Neural progenitor cell (in vitro differentiated cells): ENCODE measurements around the gene ITPR3. TPM values are rescaled to one million over a fixed set of nuclear protein-coding genes. Genes with fewer than 3 reads are reported as not detected.
A peak's percentile ranks its signal among the peaks of the same experiment; 100 is the strongest.

Experiments
- DNase-seq: peaks from one replicate; pipeline ENCODE4 v3.0.0-alpha.2; 2016; ENCODE audit warnings: low spot score
- H2AFZ ChIP-seq: fragments of 200-600 bp; sonication (generic); replicated peaks from 2 replicates; pipeline ENCODE4 v1.6.1; 2016; ENCODE audit warnings: antibody characterized with exemption
- H3F3A ChIP-seq: fragments of 200-600 bp; sonication (generic); 2 replicates; pipeline ENCODE4 v1.6.1; 2016; ENCODE audit warnings: antibody characterized with exemption, low read depth
- H3K27ac ChIP-seq: fragments of 200-600 bp; sonication (generic); 2 replicates; pipeline ENCODE4 v1.5.1; 2016; ENCODE audit warnings: mild to moderate bottlenecking
- H3K27me3 ChIP-seq: fragments of 200-600 bp; sonication (generic); 2 replicates; pipeline ENCODE4 v1.6.1; 2016; ENCODE audit warnings: mild to moderate bottlenecking, moderate library complexity
- H3K36me3 ChIP-seq: fragments of 200-600 bp; sonication (generic); 2 replicates; pipeline ENCODE4 v1.5.1; 2016
- H3K4me1 ChIP-seq: fragments of 200-600 bp; sonication (generic); 2 replicates; pipeline ENCODE4 v1.6.1; 2016; ENCODE audit warnings: mixed run types
- H3K4me2 ChIP-seq: fragments of 200-600 bp; sonication (generic); 2 replicates; pipeline ENCODE4 v1.6.1; 2016
- H3K4me3 ChIP-seq: fragments of 200-600 bp; sonication (generic); 2 replicates; pipeline ENCODE4 v1.5.1; 2016
- H3K79me2 ChIP-seq: fragments of 200-600 bp; sonication (generic); 2 replicates; pipeline ENCODE4 v1.6.1; 2016; ENCODE audit warnings: low read depth
- H3K9ac ChIP-seq: fragments of 200-600 bp; sonication (generic); 2 replicates; pipeline ENCODE4 v1.6.1; 2016
- H3K9me3 ChIP-seq: fragments of 200-600 bp; sonication (generic); 2 replicates; pipeline ENCODE4 v1.5.1; 2016; ENCODE audit warnings: low read depth
- H4K20me1 ChIP-seq: fragments of 200-600 bp; sonication (generic); 2 replicates; pipeline ENCODE4 v1.6.1; 2016; ENCODE audit warnings: low read depth
- H3K27ac Mint-ChIP-seq: 3 replicates; pipeline ENCODE4 v1.8.0; 2021; ENCODE audit warnings: mixed read lengths
- H3K27me3 Mint-ChIP-seq: 2 replicates; pipeline ENCODE4 v1.8.0; 2022; ENCODE audit warnings: low read depth, mild to moderate bottlenecking, inconsistent platforms, moderate library complexity, mixed read lengths; ENCODE audit not compliant: insufficient read depth
- H3K36me3 Mint-ChIP-seq: 3 replicates; pipeline ENCODE4 v1.8.0; 2021; ENCODE audit warnings: mixed read lengths
- H3K4me1 Mint-ChIP-seq: 3 replicates; pipeline ENCODE4 v1.8.0; 2021; ENCODE audit warnings: mixed read lengths
- H3K4me3 Mint-ChIP-seq: 3 replicates; pipeline ENCODE4 v1.8.0; 2021; ENCODE audit warnings: mild to moderate bottlenecking, moderate library complexity, mixed read lengths
- H3K9me3 Mint-ChIP-seq: 3 replicates; pipeline ENCODE4 v1.8.0; 2020; ENCODE audit warnings: mixed read lengths
- CTCF ChIP-seq: fragments of 200-600 bp; sonication (generic); IDR thresholded peaks from 2 replicates; pipeline ENCODE4 v1.5.1; 2017; ENCODE audit warnings: antibody characterized with exemption, mild to moderate bottlenecking
- EZH2 ChIP-seq: fragments of 200-600 bp; sonication (generic); IDR thresholded peaks from 2 replicates; pipeline ENCODE4 v1.6.1; 2017; ENCODE audit warnings: antibody characterized with exemption, mild to moderate bottlenecking, moderate library complexity
- EZH2phosphoT487 ChIP-seq: fragments of 200-600 bp; sonication (generic); IDR thresholded peaks from 2 replicates; pipeline ENCODE4 v1.6.1; 2017; ENCODE audit warnings: antibody characterized with exemption
- total RNA-seq: library from RNA; depleted of rRNA; stranded (reverse); fragments of >200 nt; gene quantifications from 2 replicates; pipeline ENCODE4 v1.2.3, GENCODE V29; 2015; ENCODE audit warnings: low replicate concordance

Gene ITPR3
- total RNA-seq, 1 donor from 2014 or later, result 1.5 TPM

- no peaks in the 10 kb centered on the region for H3K9me3 ChIP-seq
- H3K36me3 Mint-ChIP-seq, result peaks cover 12% of the 10 kb centered on the region
- no peak overlapping the region for H3K4me3 Mint-ChIP-seq
- H3K36me3 ChIP-seq, result peaks cover 6% of the 10 kb centered on the region
- no peak overlapping the region for H3K27ac ChIP-seq
- no peak overlapping the region for H3K4me3 ChIP-seq
- H3K9ac ChIP-seq, result no peak overlapping the region
- H3K4me1 Mint-ChIP-seq, result peaks cover 11% of the 10 kb centered on the region
- H2AFZ ChIP-seq, result no peak overlapping the region
- peaks cover 41% of the 10 kb centered on the region for H4K20me1 ChIP-seq
- no peak overlapping the region for H3K4me2 ChIP-seq
- no peaks in the 10 kb centered on the region for H3K27me3 ChIP-seq
- H3K27me3 Mint-ChIP-seq, result peaks cover 2% of the 10 kb centered on the region
- no peaks in the 10 kb centered on the region for H3K9me3 Mint-ChIP-seq
- H3K27ac Mint-ChIP-seq, result peak overlapping the region; percentile 13
- DNase-seq, result no peak
- peaks cover 15% of the 10 kb centered on the region for H3K79me2 ChIP-seq
- TF ChIP-seq EZH2phosphoT487 (no peak), CTCF (no peak), EZH2 (no peak)
- no peaks in the 10 kb centered on the region for H3K4me1 ChIP-seq
- peaks cover 18% of the 10 kb centered on the region for H3F3A ChIP-seq
These were observed 83.3 kb downstream of the ITPR3 start for GRCh38 chr6:33704215-33705066.

DNA sequence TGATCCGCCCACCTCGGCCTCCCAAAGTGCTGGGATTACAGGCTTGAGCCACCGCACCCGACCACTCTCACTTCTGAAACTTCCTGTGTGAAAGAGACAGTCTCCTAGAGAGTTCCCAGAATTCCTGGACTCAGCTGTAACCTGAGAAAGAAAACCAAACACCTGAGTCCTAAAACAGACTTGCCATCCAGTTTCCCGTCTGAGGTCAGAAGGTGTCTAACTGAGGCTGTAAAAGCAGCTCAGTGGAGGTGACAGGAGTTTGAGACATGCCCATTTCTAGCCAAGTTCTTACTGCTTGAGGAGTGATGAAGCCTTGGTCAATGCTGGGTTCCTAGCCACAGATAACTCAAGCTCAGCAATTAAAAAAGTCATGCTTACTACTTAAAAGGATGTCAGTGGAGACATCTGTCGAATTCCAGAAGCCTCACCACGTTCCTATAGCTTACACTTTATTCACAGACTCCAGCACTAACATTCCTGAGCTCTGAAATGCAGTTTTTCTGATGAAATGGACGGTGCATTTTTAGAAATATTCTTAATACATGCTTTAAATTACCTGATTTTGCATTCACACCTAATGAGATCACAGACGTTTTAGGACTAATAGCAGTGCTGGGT, 84.3 kb downstream of the ITPR3 start:
- Mint-ChIP-seq H3K9me3 (no peaks in the 10 kb centered on the region), H3K27me3 (no peaks in the 10 kb centered on the region), H3K27ac (no peak overlapping the region), H3K36me3 (peaks cover 17% of the 10 kb centered on the region), H3K4me1 (peaks cover 14% of the 10 kb centered on the region), H3K4me3 (no peak overlapping the region)
- TF ChIP-seq EZH2 (no peak), EZH2phosphoT487 (no peak), CTCF (no peak)
- H3F3A ChIP-seq, result peaks cover 14% of the 10 kb centered on the region
- no peaks in the 10 kb centered on the region for H3K9me3 ChIP-seq
- peaks cover 6% of the 10 kb centered on the region for H3K4me1 ChIP-seq
- no peaks in the 10 kb centered on the region for H3K27me3 ChIP-seq
- peaks cover 20% of the 10 kb centered on the region for H3K79me2 ChIP-seq
- H3K27ac ChIP-seq, result no peak overlapping the region
- H2AFZ ChIP-seq, result no peak overlapping the region
- H3K4me2 ChIP-seq, result no peak overlapping the region
- DNase-seq, result no peak
- H3K4me3 ChIP-seq, result no peak overlapping the region
- H4K20me1 ChIP-seq, result peaks cover 32% of the 10 kb centered on the region
- H3K9ac ChIP-seq, result no peak overlapping the region
- H3K36me3 ChIP-seq, result no peaks in the 10 kb centered on the region

GRCh38 chr6:33705955-33706725, 85.0 kb downstream of the ITPR3 start:
- peaks cover 9% of the 10 kb centered on the region for H3F3A ChIP-seq
- no peak overlapping the region for H3K9ac ChIP-seq
- H3K27ac Mint-ChIP-seq, result no peak overlapping the region
- peaks cover 27% of the 10 kb centered on the region for H3K79me2 ChIP-seq
- peaks cover 28% of the 10 kb centered on the region for H4K20me1 ChIP-seq
- H3K27me3 Mint-ChIP-seq, result no peaks in the 10 kb centered on the region
- TF ChIP-seq CTCF (no peak), EZH2 (no peak), EZH2phosphoT487 (no peak)
- no peaks in the 10 kb centered on the region for H3K9me3 ChIP-seq
- H3K27me3 ChIP-seq, result no peaks in the 10 kb centered on the region
- no peaks in the 10 kb centered on the region for H3K9me3 Mint-ChIP-seq
- H2AFZ ChIP-seq, result no peak overlapping the region
- DNase-seq, result no peak
- no peak overlapping the region for H3K27ac ChIP-seq
- no peaks in the 10 kb centered on the region for H3K36me3 ChIP-seq
- peaks cover 19% of the 10 kb centered on the region for H3K36me3 Mint-ChIP-seq
- H3K4me3 ChIP-seq, result no peak overlapping the region
- no peak overlapping the region for H3K4me3 Mint-ChIP-seq
- peaks cover 21% of the 10 kb centered on the region for H3K4me1 Mint-ChIP-seq
- H3K4me1 ChIP-seq, result peaks cover 14% of the 10 kb centered on the region
- no peak overlapping the region for H3K4me2 ChIP-seq
